HCT116 (cell line): ENCODE measurements around the gene EBI3. TPM values are rescaled to one million over a fixed set of nuclear protein-coding genes. Genes with fewer than 3 reads are reported as not detected.

ENCODE experiments used
- ATAC-seq: fragments of 200-7000 bp; cut with Tn5 transposase; 2 replicates; pipeline ENCODE4 v1.9.1; 2020; ENCODE audit warnings: mild to moderate bottlenecking, moderate library complexity
- BruUV-seq: library from RNA; stranded (reverse); fragments of 400-500 nt; replicated peaks from 2 replicates; lab custom pipeline; 2021; lab: Mats Ljungman, UMichigan
- CTCF ChIA-PET: fragments of 300-600 bp; sonication (Branson Sonifier 250); formaldehyde crosslinking; loops from one replicate; lab custom pipeline; 2021; ENCODE audit warnings: antibody characterized with exemption; lab: Charles Lee
- POLR2A ChIA-PET: fragments of 300-600, 350-600 bp; sonication (Branson Sonifier 250); formaldehyde crosslinking; loops from one replicate; lab custom pipeline; 2021; ENCODE audit warnings: antibody characterized with exemption; lab: Charles Lee
- RAD21 ChIA-PET, 2 experiments: fragments of 300-600 bp; sonication (Branson Sonifier 250); formaldehyde crosslinking; loops; one replicate each; lab custom pipeline; 2023; ENCODE audit warnings: low total read pairs in 2 of 2; ENCODE audit not compliant: uncharacterized antibody in 2 of 2, unreplicated experiment in 2 of 2, low non-redundant PET in 1 of 2; lab: Charles Lee
- DNase-seq: peaks from one replicate; pipeline ENCODE4 v3.0.0-alpha.2; 2010; ENCODE audit warnings: low read depth, low spot score
- H2AFZ ChIP-seq: fragments of 200-600 bp; shearing (Covaris generic), sonication (generic); 2 replicates; pipeline ENCODE4 v1.6.1; 2017; ENCODE audit warnings: low read depth, mixed run types, mixed read lengths, antibody characterized with exemption, low read length; ENCODE audit not compliant: poor library complexity, severe bottlenecking
- H3K27ac ChIP-seq: 2 replicates; pipeline ENCODE4 v1.5.1; 2012; ENCODE audit warnings: low read depth, low read length
- H3K27me3 ChIP-seq: fragments of 200-600 bp; sonication (generic); 2 replicates; pipeline ENCODE4 v1.6.1; 2016; ENCODE audit warnings: mixed run types, low read length, mixed read lengths; ENCODE audit not compliant: insufficient read depth
- H3K36me3 ChIP-seq, 2 experiments: fragments of 200-500 bp in 1 of 2; fragments of 200-600 bp in 1 of 2; sonication (Bioruptor generic) in 1 of 2; sonication (generic) in 1 of 2; 2 replicates each; pipeline versions ENCODE4 v1.5.1 to v1.6.1; 2014 to 2016; ENCODE audit warnings: low read length in 2 of 2, inconsistent platforms in 1 of 2, mixed read lengths in 1 of 2, mixed run types in 1 of 2; ENCODE audit not compliant: insufficient read depth in 2 of 2, control insufficient read depth in 1 of 2
- H3K4me1 ChIP-seq, 2 experiments: fragments of 200-600 bp in 1 of 2; sonication (generic) in 1 of 2; 2 replicates each; pipeline versions ENCODE4 v1.5.1 to v1.6.1; 2012 to 2017; ENCODE audit warnings: low read length in 2 of 2, inconsistent platforms in 1 of 2, mild to moderate bottlenecking in 1 of 2, mixed read lengths in 1 of 2, mixed run types in 1 of 2, moderate library complexity in 1 of 2; ENCODE audit not compliant: insufficient read depth in 2 of 2, control insufficient read depth in 1 of 2
- H3K4me2 ChIP-seq: fragments of 200-600 bp; sonication (generic); 2 replicates; pipeline ENCODE4 v1.6.1; 2017; ENCODE audit warnings: mixed run types, low read length, mixed read lengths
- H3K4me3 ChIP-seq, 2 experiments: fragments of 200-600 bp in 1 of 2; sonication (generic) in 1 of 2; replicated peaks in 1 of 2; 2 replicates each; pipeline ENCODE4 v1.5.1; 2011 to 2016; ENCODE audit warnings: low read length in 2 of 2, control low read depth in 1 of 2, low read depth in 1 of 2, mild to moderate bottlenecking in 1 of 2, mixed read lengths in 1 of 2, mixed run types in 1 of 2
- H3K79me2 ChIP-seq: fragments of 200-600 bp; sonication (generic); 2 replicates; pipeline ENCODE4 v1.6.1; 2017; ENCODE audit warnings: mild to moderate bottlenecking, mixed run types, low read length, moderate library complexity, mixed read lengths; ENCODE audit not compliant: insufficient read depth
- H3K9ac ChIP-seq: fragments of 200-600 bp; sonication (generic); 2 replicates; pipeline ENCODE4 v1.6.1; 2016; ENCODE audit warnings: low read length, mixed read lengths
- H3K9me2 ChIP-seq: fragments of 200-600 bp; sonication (generic), shearing (Covaris generic); 2 replicates; pipeline ENCODE4 v1.6.1; 2017; ENCODE audit warnings: mixed run types, mild to moderate bottlenecking, moderate library complexity; ENCODE audit not compliant: insufficient read depth
- H3K9me3 ChIP-seq, 2 experiments: fragments of 200-500 bp in 1 of 2; fragments of 200-600 bp in 1 of 2; sonication (Bioruptor generic) in 1 of 2; sonication (generic) in 1 of 2; 2 replicates each; pipeline ENCODE4 v1.6.1; 2014 to 2017; ENCODE audit warnings: low read length in 2 of 2, mixed read lengths in 2 of 2, inconsistent platforms in 1 of 2, low read depth in 1 of 2, mild to moderate bottlenecking in 1 of 2, mixed run types in 1 of 2, moderate library complexity in 1 of 2; ENCODE audit not compliant: control insufficient read depth in 1 of 2, insufficient read depth in 1 of 2
- H4K20me1 ChIP-seq: fragments of 200-600 bp; sonication (generic), shearing (Covaris generic); 2 replicates; pipeline ENCODE4 v1.6.1; 2017; ENCODE audit warnings: mixed run types, mild to moderate bottlenecking, moderate library complexity; ENCODE audit not compliant: insufficient read depth
- CTCF ChIP-seq, 3 experiments: fragments of 200-600 bp in 1 of 3; sonication (generic) in 1 of 3; IDR thresholded peaks in 2 of 3; conservative IDR thresholded peaks in 1 of 3; 2 replicates each; pipeline ENCODE4 v1.5.1; 2012 to 2017; ENCODE audit warnings: low read depth in 2 of 3, low read length in 2 of 3, antibody characterized with exemption in 1 of 3, borderline replicate concordance in 1 of 3, control low read depth in 1 of 3, mild to moderate bottlenecking in 1 of 3, mixed read lengths in 1 of 3, mixed run types in 1 of 3, moderate library complexity in 1 of 3; ENCODE audit not compliant: insufficient read depth in 1 of 3
- REST ChIP-seq: IDR thresholded peaks from 2 replicates; pipeline ENCODE4 v1.6.1; 2012; ENCODE audit warnings: low read depth
- intact Hi-C: fragments of 100-400 bp; cut with micrococcal nuclease; formaldehyde crosslinking; loops from 2 replicates; pipeline ENCODE4 v1.10.0; 2022
- total RNA-seq: library from RNA; stranded (reverse); gene quantifications from one replicate; pipeline ENCODE4 v1.2.1, GENCODE V29; 2021; ENCODE audit not compliant: unreplicated experiment

The EBI3 gene
- total RNA-seq, 1 experiment from 2014 or later, result 1.2 TPM

GRCh38 chr19:4258181-4258580 is 28.9 kb downstream of the EBI3 start:
- ChIA-PET CTCF (no interaction called here), POLR2A (no interaction called here), RAD21 (no interaction called here)
- Histone ChIP-seq H3K27me3 (no peaks in the 10 kb centered on the region), H3K4me3 (no peak overlapping the region), H3K79me2 (no peaks in the 10 kb centered on the region), H3K27ac (no peak overlapping the region), H3K9ac (no peak overlapping the region), H4K20me1 (no peaks in the 10 kb centered on the region), H3K4me1 (no peaks in the 10 kb centered on the region), H3K36me3 (peaks cover 13 to 35% of the 10 kb centered on the region in 2 experiments), H3K9me3 (peaks cover 5 to 6% of the 10 kb centered on the region in 2 experiments; a peak in 2 of 4 replicates), H3K9me2 (no peaks in the 10 kb centered on the region), H2AFZ (no peak overlapping the region), H3K4me2 (no peak overlapping the region)
- ATAC-seq (no peak), DNase-seq (no peak)
- TF ChIP-seq CTCF (IDR thresholded peaks at IDR 0.05 in 2 of 3, conservative IDR thresholded peaks at IDR 0.05 in 1 of 3; ENCODE audit: borderline replicate concordance in 1 of 3, insufficient read depth in 1 of 3, low read depth in 2 of 3, low read length in 2 of 3), result no peak
- TF ChIP-seq REST, result no peak
- BruUV-seq, result no TSS peak
- intact Hi-C loops, result no loop called here
